GM19324 (cell line): ENCODE data around the gene OSM.
"Not testable (repeated sequence)": the region's sequence is repeated elsewhere in the genome, so short reads cannot be mapped to it uniquely, and the experiment has no call there.

Source experiments
- ATAC-seq: cut with Tn5 transposase; IDR thresholded peaks from one replicate; pipeline ENCODE4 v1.9.1; 2021; ENCODE audit warnings: mild to moderate bottlenecking, moderate library complexity; ENCODE audit not compliant: unreplicated experiment, low FRiP score

OSM gene

GRCh38 chr22:30230787-30231461 is 35.7 kb downstream of the OSM start:
- no peak for ATAC-seq

- no peak for ATAC-seq
Observed at GRCh38 chr22:30230330-30230729, 36.3 kb downstream of the OSM start.

GRCh38 chr22:30228509-30229359 is 37.9 kb downstream of the OSM start:
- ATAC-seq: no peak

- ATAC-seq: no peak
Observed at GRCh38 chr22:30227438-30228228, 39.0 kb downstream of the OSM start.

- no peak for ATAC-seq
Observed at GRCh38 chr22:30226192-30226832, 40.3 kb downstream of the OSM start.

GRCh38 chr22:30225220-30225927 is 41.3 kb downstream of the OSM start:
- ATAC-seq: no peak

GRCh38 chr22:30224161-30224857 is 42.3 kb downstream of the OSM start:
- no peak for ATAC-seq

- ATAC-seq: no peak
Observed at GRCh38 chr22:30223303-30223702, 43.3 kb downstream of the OSM start.

GRCh38 chr22:30222321-30222720 is 44.3 kb downstream of the OSM start:
- no peak for ATAC-seq

GRCh38 chr22:30221121-30221992 is 45.3 kb downstream of the OSM start:
- no peak for ATAC-seq

GRCh38 chr22:30220338-30221012 is 46.2 kb downstream of the OSM start:
- no peak for ATAC-seq

GRCh38 chr22:30219668-30220278 is 46.9 kb downstream of the OSM start:
- ATAC-seq: no peak

GRCh38 chr22:30219049-30219654 is 47.5 kb downstream of the OSM start:
- no peak for ATAC-seq

GRCh38 chr22:30217698-30218560 is 48.7 kb downstream of the OSM start:
- ATAC-seq: no peak

- no peak for ATAC-seq
Observed at GRCh38 chr22:30216710-30217109, 49.9 kb downstream of the OSM start.

- ATAC-seq: not testable (repeated sequence)
Observed at GRCh38 chr22:30216272-30216671, 50.4 kb downstream of the OSM start.
